Hair follicular keratinocyte (primary cell): ENCODE data around the gene HMGN5. TPM values are rescaled to one million over a fixed set of nuclear protein-coding genes. Genes with fewer than 3 reads are reported as not detected.

Source experiments
- total RNA-seq: library from RNA; depleted of rRNA; stranded (reverse); fragments of >200 nt; gene quantifications from 2 replicates; pipeline ENCODE4 v1.2.3, GENCODE V29; 2015

The HMGN5 gene, protein sequence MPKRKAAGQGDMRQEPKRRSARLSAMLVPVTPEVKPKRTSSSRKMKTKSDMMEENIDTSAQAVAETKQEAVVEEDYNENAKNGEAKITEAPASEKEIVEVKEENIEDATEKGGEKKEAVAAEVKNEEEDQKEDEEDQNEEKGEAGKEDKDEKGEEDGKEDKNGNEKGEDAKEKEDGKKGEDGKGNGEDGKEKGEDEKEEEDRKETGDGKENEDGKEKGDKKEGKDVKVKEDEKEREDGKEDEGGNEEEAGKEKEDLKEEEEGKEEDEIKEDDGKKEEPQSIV
- 0.39 and 2.8 TPM in 2 replicates for total RNA-seq

DNA sequence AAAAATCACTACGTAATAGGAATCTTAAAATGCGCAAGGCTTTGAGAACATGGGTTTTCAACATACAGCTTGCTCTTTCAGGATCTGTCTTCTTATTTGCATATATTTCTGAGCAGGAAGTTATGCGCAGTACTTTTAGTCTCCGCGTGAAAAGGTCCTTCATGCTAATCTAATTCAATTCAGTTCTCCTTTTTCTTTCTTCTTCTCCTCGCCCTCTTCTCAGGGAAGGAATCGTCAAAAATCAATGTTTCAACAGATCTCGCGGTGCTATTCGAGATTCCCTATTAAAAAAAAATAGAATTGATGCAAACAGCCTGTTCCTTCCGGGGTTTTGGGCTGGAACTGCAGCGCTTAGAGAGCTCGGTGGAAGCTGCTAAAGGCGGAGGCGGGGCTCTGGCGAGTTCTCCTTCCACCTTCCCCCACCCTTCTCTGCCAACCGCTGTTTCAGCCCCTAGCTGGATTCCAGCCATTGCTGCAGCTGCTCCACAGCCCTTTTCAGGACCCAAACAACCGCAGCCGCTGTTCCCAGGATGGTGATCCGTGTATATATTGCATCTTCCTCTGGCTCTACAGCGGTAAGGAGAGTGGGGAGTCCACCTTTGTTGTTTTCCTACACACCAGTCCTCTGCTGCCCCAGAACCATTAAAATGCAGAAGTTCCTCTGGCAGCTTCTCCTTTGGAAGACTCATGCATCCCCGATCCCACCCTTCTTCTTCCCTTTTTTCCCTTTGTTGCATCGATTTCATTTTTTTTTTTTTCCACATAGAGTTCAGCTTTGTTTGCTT, at the start of gene HMGN5, which contains the start of gene SH3BGRL:
Gene HMGN5 (minus strand): TSS at position 243 of the 785 bp plus-strand sequence. CDS start 80,364 bp downstream, outside the sequence.
Gene SH3BGRL (plus strand): TSS at position 432 of the 785 bp plus-strand sequence. CDS start 99 bp downstream, at position 531.

Other genes starting within 250 kb of the HMGN5 start
- 40.6 and 65.4 TPM in 2 replicates for gene SH3BGRL, start 189 bp upstream of the HMGN5 start, total RNA-seq